Neural crest cell (in vitro differentiated cells): Measurements from ENCODE around the gene KMT5C. TPM values are rescaled to one million over a fixed set of nuclear protein-coding genes. Genes with fewer than 3 reads are reported as not detected.
"Not testable (repeated sequence)": the region's sequence is repeated elsewhere in the genome, so short reads cannot be mapped to it uniquely, and the experiment has no call there.

Source experiments
- DNase-seq: peaks from one replicate; pipeline ENCODE4 v3.0.0; 2021; ENCODE audit warnings: low read depth, mixed read lengths, low spot score
- H3K27ac Mint-ChIP-seq: one replicate; pipeline ENCODE4 v1.8.0; 2021; ENCODE audit warnings: mild to moderate bottlenecking, mixed read lengths; ENCODE audit not compliant: unreplicated experiment
- H3K27me3 Mint-ChIP-seq: 2 replicates; pipeline ENCODE4 v1.8.0; 2021; ENCODE audit warnings: low read depth, mild to moderate bottlenecking, mixed read lengths
- H3K36me3 Mint-ChIP-seq: 2 replicates; pipeline ENCODE4 v1.8.0; 2021; ENCODE audit warnings: low read depth, mild to moderate bottlenecking, mixed read lengths
- H3K4me1 Mint-ChIP-seq: 2 replicates; pipeline ENCODE4 v1.8.0; 2021; ENCODE audit warnings: mixed read lengths
- H3K4me3 Mint-ChIP-seq: one replicate; pipeline ENCODE4 v1.8.0; 2021; ENCODE audit warnings: mild to moderate bottlenecking, mixed read lengths
- H3K9me3 Mint-ChIP-seq: 2 replicates; pipeline ENCODE4 v1.8.0; 2021; ENCODE audit warnings: mixed read lengths
- total RNA-seq: library from RNA; stranded (reverse); gene quantifications from 2 replicates; pipeline ENCODE4 v1.2.1, GENCODE V29; 2021
- TF ChIP-seq, protein P1 (sequence below): fragments of 200-600 bp; sonication (generic); conservative IDR thresholded peaks from 2 replicates; pipeline ENCODE4 v1.5.0; 2021; ENCODE audit warnings: antibody characterized with exemption, mild to moderate bottlenecking

KMT5C gene
- total RNA-seq, 1 donor from 2014 or later = 35.2 TPM

DNA sequence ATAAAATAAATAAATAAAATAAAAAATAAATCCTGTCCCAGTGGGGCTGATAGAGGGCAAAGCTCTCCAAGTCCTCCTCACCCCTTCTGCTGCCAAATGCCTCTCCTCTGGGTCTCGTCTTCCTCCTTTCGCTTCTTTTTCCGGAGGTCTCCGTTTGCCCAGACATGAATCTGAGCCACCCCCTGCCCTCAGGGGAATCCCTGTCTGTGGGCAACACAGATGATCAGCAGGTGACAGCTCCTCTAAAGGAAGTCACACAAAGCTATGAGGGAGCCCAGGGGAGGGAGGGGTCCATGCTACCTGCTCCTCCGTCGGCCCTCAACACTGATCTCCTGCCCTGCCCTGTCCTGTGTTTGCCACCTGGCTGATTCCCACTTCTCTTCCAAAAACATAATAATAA, 15.0 kb upstream of the KMT5C start:
- no peak for DNase-seq
- Mint-ChIP-seq H3K4me1 (no peaks in the 10 kb centered on the region), H3K27me3 (peaks cover 2% of the 10 kb centered on the region), H3K36me3 (no peaks in the 10 kb centered on the region), H3K9me3 (no peaks in the 10 kb centered on the region), H3K27ac (peak overlapping the region; percentile 83), H3K4me3 (no peak overlapping the region)
- TF ChIP-seq, protein P1, sequence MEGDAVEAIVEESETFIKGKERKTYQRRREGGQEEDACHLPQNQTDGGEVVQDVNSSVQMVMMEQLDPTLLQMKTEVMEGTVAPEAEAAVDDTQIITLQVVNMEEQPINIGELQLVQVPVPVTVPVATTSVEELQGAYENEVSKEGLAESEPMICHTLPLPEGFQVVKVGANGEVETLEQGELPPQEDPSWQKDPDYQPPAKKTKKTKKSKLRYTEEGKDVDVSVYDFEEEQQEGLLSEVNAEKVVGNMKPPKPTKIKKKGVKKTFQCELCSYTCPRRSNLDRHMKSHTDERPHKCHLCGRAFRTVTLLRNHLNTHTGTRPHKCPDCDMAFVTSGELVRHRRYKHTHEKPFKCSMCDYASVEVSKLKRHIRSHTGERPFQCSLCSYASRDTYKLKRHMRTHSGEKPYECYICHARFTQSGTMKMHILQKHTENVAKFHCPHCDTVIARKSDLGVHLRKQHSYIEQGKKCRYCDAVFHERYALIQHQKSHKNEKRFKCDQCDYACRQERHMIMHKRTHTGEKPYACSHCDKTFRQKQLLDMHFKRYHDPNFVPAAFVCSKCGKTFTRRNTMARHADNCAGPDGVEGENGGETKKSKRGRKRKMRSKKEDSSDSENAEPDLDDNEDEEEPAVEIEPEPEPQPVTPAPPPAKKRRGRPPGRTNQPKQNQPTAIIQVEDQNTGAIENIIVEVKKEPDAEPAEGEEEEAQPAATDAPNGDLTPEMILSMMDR = no peak

- H3K27ac Mint-ChIP-seq = peak within 1 kb of the TSS; percentile 83
- DNase-seq = no peak
Measured at GRCh38 chr19:55325172-55325571, 14.5 kb upstream of the KMT5C start, which contains the start of gene TMEM150B. TSS of gene TMEM150B (minus strand) at chr19:55325341. CDS start at chr19:55321036, 4,305 bp downstream.

GRCh38 chr19:55328774-55329318, 10.8 kb upstream of the KMT5C start:
- DNase-seq, H3K4me1 Mint-ChIP-seq, H3K36me3 Mint-ChIP-seq, H3K27me3 Mint-ChIP-seq, H3K9me3 Mint-ChIP-seq, H3K27ac Mint-ChIP-seq, H3K4me3 Mint-ChIP-seq: not testable (repeated sequence)

More at GRCh38 chr19:55325172-55325571, 14.5 kb upstream of the KMT5C start, which contains the start of gene TMEM150B:
- Mint-ChIP-seq H3K9me3 (no peaks in the 10 kb centered on the region), H3K4me3 (no peak within 1 kb of the TSS), H3K4me1 (no peaks in the 10 kb centered on the region), H3K27me3 (peaks cover 2% of the 10 kb centered on the region), H3K36me3 (no peaks in the 10 kb centered on the region)
- TF ChIP-seq, protein P1 = no peak

DNA sequence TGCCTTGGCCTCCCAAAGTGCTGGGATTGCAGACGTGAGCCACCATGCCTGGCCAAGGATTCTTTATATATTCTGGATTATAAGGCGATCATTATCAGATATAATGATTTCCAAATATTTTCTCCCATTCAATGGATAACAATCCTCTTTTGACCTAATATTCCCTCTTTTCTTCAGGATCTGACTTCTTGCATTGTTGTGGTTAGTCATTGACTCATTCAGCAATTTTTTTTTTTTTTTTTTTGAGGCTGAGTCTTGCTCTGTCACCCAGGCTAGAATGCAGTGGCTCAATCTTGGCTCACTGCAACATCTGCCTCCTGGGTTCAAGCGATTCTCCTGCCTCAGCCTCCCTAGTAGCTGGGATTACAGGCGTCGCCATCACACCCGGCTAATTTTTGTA, 9.9 kb upstream of the KMT5C start:
- H3K27me3 Mint-ChIP-seq, H3K4me1 Mint-ChIP-seq, DNase-seq, H3K36me3 Mint-ChIP-seq, H3K27ac Mint-ChIP-seq, H3K9me3 Mint-ChIP-seq, H3K4me3 Mint-ChIP-seq: not testable (repeated sequence)

DNA sequence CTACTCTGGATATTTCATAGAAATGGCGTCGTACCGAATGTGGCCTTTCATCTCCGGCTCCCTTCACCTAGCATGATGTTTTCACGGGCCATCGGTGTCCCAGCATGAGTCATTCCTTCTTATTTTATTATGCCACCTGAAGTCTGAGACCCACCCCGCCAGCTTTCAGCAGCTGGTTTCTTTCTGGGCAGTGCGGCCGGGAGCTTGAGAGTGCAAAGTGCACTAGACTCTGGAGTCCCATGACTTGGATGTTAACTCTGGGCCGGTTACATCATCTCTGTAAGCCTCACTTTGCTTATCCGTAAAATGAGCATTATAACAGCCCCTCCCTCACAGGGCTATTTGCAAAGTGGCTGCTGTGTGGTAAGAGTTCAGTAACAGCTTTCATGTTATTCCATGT, 5.8 kb upstream of the KMT5C start:
- Mint-ChIP-seq H3K4me3 (no peak overlapping the region), H3K27me3 (peaks cover 2% of the 10 kb centered on the region), H3K36me3 (no peaks in the 10 kb centered on the region), H3K27ac (no peak overlapping the region), H3K9me3 (no peaks in the 10 kb centered on the region), H3K4me1 (peaks cover 7% of the 10 kb centered on the region)
- DNase-seq = no peak
- TF ChIP-seq, protein P1 = no peak

DNA sequence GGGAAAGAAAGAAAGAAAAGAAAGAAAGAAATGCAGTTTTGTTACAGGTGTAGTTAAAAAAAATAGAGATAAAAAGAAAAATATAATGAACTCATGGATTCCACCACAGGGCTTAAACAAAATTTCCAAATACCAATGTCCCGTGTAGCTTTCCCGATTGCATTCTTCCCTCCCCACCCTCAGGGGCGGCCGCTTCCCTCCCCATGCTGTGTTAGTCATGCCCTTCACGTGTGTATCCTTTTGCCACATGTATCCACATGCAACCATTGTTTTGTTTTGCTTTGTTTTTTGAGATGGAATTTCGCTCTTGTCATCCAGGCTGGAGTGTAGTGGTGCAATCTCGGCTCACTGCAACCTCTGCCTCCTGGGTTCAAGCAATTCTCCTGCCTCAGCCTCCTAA, 3.6 kb upstream of the KMT5C start:
- no peak overlapping the region for H3K4me3 Mint-ChIP-seq
- no peaks in the 10 kb centered on the region for H3K9me3 Mint-ChIP-seq
- no peak overlapping the region for H3K27ac Mint-ChIP-seq
- TF ChIP-seq, protein P1 = no peak
- no peak for DNase-seq
- H3K4me1 Mint-ChIP-seq = peaks cover 18% of the 10 kb centered on the region
- H3K36me3 Mint-ChIP-seq = no peaks in the 10 kb centered on the region
- peaks cover 7% of the 10 kb centered on the region for H3K27me3 Mint-ChIP-seq
